Posterior vena cava (tissue), 2 donors: ENCODE results near the gene GALNT18. TPM values are rescaled to one million over a fixed set of nuclear protein-coding genes. Genes with fewer than 3 reads are reported as not detected.

Experiments used
- DNase-seq: peaks from one replicate; pipeline ENCODE4 v3.0.0-alpha.2; 2020; ENCODE audit warnings: low spot score
- intact Hi-C, 2 donors: fragments of 100-400 bp; cut with DNase I; formaldehyde crosslinking; loops; one replicate each; pipeline versions ENCODE4 v1.14.1 to v1.14.2; 2022 to 2023
- total RNA-seq, 2 donors: library from RNA; stranded (reverse); fragmentation: NEBNext Ultra II Directional; extraction: Animal tissue kit (Norgen Biotek cat#: 25700); gene quantifications; one replicate each; pipeline ENCODE4 v1.2.1, GENCODE V29; 2021
- donor health status: DM: yes; HTN: yes; CAD: no.
- donor health status: DM: yes; HTN: yes; CAD: no.

GALNT18 gene
- total RNA-seq, 2 donors from 2014 or later, result 21.4 to 28.0 TPM

DNA sequence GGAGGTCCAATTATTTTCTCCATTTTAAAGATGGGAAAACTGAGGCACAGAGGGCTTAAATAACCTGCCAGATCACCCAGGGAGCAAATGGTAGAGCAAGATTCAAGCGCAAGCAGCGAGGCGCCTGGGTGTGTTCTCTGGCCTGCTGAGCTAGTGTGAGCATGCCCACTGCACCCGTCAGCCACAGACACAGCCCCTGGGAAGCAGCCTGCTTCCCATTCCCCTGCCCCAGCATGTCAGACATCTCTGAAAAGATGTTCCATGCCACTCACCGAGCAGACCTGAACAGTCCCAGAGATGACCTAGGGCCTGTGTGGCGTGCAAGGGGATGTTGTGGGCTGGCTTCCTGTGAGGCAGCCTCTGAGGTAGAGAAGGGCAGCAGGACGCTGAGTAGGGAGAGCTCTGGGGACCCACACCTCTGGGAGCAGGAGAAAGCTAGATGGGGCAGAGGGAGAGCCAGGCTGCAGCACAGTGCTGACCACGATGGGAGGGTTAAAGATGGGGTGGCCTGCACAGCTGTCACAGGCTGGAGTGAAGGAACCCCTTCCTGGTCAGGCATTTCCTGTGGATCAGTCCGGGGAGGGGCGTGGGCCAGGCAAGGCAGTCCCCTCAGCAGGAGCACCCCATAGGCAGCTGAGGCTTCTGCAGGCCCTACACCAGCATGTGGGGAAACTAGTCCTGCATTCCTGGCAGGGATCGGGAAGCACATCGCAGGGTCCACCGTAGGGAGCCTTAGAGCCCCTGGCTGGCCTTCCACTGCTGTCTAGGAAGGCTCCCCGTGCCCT, 101.4 kb downstream of the GALNT18 start:
- no peak for DNase-seq
- intact Hi-C loops, result loop anchor here in 1 of 2 donors (10.0 kb wide), 1 partner anchor 244 kb away; no protein-coding TSS in a partner anchor

DNA sequence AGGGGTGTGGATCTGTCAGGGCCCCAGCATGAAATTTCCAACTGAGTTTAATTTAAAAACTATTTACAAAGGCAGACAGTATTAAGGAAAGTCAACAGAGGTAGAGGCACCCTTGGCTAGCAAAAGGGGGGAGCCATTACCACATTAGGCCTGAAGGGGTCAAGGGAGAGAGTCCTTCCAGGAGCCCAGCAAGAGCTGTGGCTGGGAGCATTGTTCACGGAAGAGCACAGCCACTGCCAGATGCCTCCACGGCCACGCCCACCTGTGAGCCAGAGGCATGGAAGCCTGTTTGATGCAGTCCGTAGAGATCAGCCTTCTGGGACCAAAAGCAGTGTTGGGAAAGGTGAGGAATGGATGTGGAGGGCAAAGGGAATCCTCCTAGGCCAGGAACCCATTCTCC, 102.6 kb downstream of the GALNT18 start:
- intact Hi-C loops, result no loop called here

GRCh38 chr11:11514246-11514645, 107.6 kb downstream of the GALNT18 start:
- DNase-seq, result no peak
- intact Hi-C loops, result no loop called here

More for the DNA sequence above, 102.6 kb downstream of the GALNT18 start:
- DNase-seq, result no peak

- intact Hi-C loops, result no loop called here
Measured at GRCh38 chr11:11513422-11513821, 108.4 kb downstream of the GALNT18 start.

GRCh38 chr11:11512929-11513328, 108.9 kb downstream of the GALNT18 start:
- intact Hi-C loops, result no loop called here
- no peak for DNase-seq

More at GRCh38 chr11:11513422-11513821, 108.4 kb downstream of the GALNT18 start:
- DNase-seq, result no peak

- intact Hi-C loops, result no loop called here
- DNase-seq, result no peak
Measured at GRCh38 chr11:11512502-11512901, 109.3 kb downstream of the GALNT18 start.

DNA sequence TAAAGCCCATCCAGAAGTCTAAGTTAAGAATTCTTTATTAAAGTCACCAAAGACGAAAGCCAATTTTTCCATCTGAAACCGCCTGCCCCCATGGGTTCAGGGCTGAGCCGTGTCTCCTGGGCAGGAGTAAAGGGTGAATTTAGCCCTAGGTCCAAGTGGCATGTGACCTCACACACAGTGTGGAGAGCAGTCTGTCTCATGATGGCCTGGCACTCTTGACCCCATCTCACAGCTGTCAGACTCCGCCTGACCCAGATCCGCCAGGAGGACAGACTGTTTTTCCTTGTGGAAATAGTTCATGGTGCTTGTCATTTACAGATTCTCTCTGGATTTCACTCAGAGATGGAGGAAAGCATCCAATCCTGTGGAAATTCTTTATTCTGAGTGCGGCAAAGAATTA, 109.7 kb downstream of the GALNT18 start:
- DNase-seq, result no peak
- intact Hi-C loops, result no loop called here

DNA sequence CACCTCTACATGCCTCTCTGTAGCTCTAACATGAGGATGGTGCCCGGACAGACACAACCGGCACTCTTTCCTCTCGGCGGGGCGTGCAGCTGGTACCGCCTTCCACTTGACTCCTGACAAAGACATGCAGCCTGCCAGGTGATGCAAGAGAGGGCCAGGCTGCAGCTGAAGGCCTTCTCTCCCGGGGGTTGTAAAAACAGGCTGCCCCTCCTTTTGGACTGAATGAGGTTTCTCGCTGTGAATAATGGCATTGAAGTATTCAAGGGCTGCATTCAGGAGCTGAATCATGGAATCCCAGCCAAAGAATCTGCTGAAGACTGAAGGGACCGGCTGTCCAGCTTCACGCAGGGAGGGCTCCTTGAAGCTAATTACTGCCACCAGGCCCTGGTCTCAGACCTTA, 110.9 kb downstream of the GALNT18 start:
- intact Hi-C loops, result no loop called here
- no peak for DNase-seq

- no peak for DNase-seq
- intact Hi-C loops, result no loop called here
Measured at GRCh38 chr11:11505692-11506091, 116.1 kb downstream of the GALNT18 start.

DNA sequence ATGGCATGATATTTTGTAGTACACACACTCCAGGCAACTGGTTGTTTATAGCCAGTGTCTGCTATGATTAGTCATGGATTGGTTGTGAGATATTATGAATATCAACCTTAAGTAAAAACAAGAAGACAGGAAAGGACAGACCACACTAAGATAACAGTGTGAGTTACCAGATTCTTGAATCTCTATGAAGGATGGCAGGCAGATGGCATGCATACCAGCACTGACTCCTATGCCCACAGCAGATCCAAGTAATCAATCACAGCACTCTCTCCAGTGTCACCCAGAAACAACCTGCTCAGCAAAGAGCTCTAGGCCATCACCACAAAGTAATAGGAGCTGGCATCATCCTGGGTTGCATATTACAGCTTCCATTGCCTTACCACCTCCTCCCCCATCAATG, 116.6 kb downstream of the GALNT18 start:
- intact Hi-C loops, result no loop called here
- DNase-seq, result no peak

GRCh38 chr11:11504071-11504470, 117.7 kb downstream of the GALNT18 start:
- no peak for DNase-seq
- intact Hi-C loops, result no loop called here

DNA sequence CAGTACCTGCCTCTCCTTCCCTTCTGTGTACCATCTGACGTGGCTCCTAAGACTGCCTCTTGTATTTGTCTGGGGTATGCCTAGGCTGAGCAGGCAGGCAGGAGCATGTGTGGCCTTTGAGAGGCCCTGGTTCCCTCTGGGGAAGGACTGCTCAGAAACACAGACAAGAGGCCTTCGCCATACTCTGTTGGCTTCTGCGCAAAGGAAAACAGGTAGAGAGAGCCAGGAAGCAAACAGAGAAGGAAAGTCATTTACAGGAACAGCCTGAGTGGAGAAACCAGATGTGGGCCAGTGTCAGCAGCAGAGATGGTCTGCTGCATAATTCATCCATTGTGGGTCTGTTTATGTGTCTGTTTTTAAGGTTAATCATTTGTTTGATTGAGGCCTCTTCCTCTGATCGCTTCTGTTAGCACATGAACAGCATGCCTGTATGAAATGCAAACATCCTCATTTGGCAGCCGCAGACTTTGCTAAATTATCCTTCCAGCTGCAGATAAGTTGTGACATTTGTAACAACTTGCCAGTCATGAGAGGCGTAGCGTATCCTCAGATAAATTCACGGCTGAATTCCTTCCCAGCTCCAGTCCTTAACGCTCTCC, 119.4 kb downstream of the GALNT18 start:
- intact Hi-C loops, result no loop called here
- DNase-seq, result no peak

GRCh38 chr11:11501546-11502262, 120.1 kb downstream of the GALNT18 start:
- intact Hi-C loops, result no loop called here
- no peak for DNase-seq

- DNase-seq, result no peak
- intact Hi-C loops, result no loop called here
Measured at GRCh38 chr11:11500744-11501487, 120.9 kb downstream of the GALNT18 start.

DNA sequence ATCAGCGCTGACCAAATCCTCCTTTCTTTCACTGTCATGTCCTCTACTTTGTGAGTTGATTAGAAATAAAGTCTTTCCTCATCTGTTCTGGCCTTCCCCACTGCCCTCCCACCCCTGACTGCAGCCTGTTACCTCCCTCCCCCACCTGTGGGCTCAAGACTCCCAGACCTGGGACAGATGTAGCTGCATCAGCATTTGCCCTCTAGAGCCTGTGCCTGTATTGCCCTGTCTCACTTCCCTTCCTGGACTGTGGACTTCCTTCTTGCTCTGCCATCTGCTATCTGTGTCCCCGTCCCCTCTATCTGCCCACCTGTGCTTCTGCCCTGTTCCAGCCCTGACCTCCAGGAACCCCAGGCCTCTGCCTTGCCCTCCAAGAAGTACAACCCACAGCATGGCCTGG, 122.5 kb downstream of the GALNT18 start:
- DNase-seq, result no peak
- intact Hi-C loops, result no loop called here

DNA sequence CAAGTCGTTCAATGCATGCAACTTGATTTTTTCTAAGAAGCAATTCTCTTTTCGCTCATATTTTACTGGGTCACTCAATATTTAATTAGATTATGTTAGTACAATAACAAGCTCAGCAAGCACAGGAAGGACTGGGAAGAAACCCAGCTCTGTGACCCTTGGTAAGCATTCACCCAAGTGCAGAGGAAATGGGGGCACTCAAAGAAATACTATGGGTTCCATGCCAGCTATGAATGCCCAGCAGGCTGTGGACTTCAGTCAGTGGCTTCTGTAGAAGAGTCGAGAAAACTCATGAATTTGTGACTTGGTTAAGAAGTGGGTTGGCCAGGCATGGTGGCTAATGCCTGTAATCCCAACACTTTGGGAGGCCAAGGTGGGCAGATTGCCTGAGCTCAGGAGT, 123.6 kb downstream of the GALNT18 start:
- intact Hi-C loops, result no loop called here
- DNase-seq, result no peak

DNA sequence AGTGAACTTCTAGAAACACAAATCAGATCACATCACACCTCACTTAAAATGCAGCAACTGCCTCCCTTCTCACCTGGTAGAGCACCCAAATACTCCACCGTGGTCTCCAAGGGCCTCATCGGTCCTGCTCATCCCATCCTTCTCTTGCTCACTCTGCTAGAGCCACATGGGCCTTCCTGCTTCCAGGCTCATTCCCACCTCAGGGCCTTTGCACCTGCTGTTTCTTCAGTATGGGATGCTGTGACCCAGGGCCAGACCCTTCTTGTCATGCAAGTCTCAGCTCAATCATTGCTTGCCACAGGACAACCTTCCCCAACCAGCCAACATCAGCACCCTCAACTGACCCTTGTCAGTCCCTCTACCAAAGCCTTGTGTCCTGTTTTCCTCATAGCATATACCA, 124.9 kb downstream of the GALNT18 start:
- intact Hi-C loops, result no loop called here

GRCh38 chr11:11494348-11494747, 127.5 kb downstream of the GALNT18 start:
- intact Hi-C loops, result no loop called here
- DNase-seq, result no peak

More for the DNA sequence above, 124.9 kb downstream of the GALNT18 start:
- DNase-seq, result no peak

GRCh38 chr11:11493698-11494097, 128.1 kb downstream of the GALNT18 start:
- intact Hi-C loops, result no loop called here
- no peak for DNase-seq

- no peak for DNase-seq
- intact Hi-C loops, result no loop called here
Measured at GRCh38 chr11:11491589-11491988, 130.2 kb downstream of the GALNT18 start.
